ENCODE data around the gene COL19A1.

GRCh38 chr6:69848552-69848951, 17.8 kb upstream of the COL19A1 start:
- no peak for TF ChIP-seq CTCF (IDR thresholded peaks at IDR 0.05)
- TF ChIP-seq ZFX (IDR thresholded peaks at IDR 0.05; ENCODE audit: borderline replicate concordance) = no peak
